ENCODE results near the gene ATP11C.

- TF ChIP-seq CTCF (IDR thresholded peaks at IDR 0.05; ENCODE audit: low read depth, low read length, poor library complexity, severe bottlenecking), result no peak
- TF ChIP-seq EZH2phosphoT487 (IDR thresholded peaks at IDR 0.05; ENCODE audit: borderline replicate concordance, low read length), result no peak
Observed at GRCh38 chrX:139816204-139816603, 116.6 kb downstream of the ATP11C start.
